ENCODE data around the gene PRLR.
"Not testable (repeated sequence)": the region's sequence is repeated elsewhere in the genome, so short reads cannot be mapped to it uniquely, and the experiment has no call there.

DNA sequence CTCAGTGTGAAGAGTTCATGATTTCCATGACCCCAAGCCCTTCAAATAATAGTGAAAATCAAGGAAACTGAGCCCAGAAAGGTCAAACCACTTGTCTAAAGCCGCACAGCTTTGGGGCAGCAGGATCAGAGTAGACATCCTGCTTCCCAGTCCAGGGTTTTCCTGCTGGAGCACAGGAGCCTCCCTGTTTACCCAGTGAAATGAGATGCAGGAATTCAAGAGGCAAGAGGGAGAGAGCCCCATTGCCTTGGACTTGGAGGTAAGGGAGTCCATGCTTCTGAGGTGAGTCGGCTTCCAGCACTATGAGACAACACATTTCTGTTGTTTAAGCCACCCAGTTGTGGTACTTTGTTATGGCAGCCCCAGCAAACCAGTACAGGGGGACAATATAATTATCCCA lies 40.5 kb downstream of the PRLR start:
- not testable (repeated sequence) for TF ChIP-seq HDAC2 (IDR thresholded peaks at IDR 0.05); CREB1 (IDR thresholded peaks at IDR 0.05; ENCODE audit: low read depth); MYC (IDR thresholded peaks at IDR 0.05; ENCODE audit: insufficient read depth, insufficient read length, insufficient replicate concordance, low read length, severe bottlenecking); CHD2 (IDR thresholded peaks at IDR 0.05; ENCODE audit: borderline replicate concordance, low read depth, low read length); MAX (IDR thresholded peaks at IDR 0.05; ENCODE audit: low read depth, low read length); POLR2AphosphoS5 (IDR thresholded peaks at IDR 0.05; ENCODE audit: low read length); EP300 (IDR thresholded peaks at IDR 0.05; ENCODE audit: borderline replicate concordance in 1 of 2, control insufficient read depth in 1 of 2, low read depth in 2 of 2, low read length in 2 of 2); FOS (IDR thresholded peaks at IDR 0.05; ENCODE audit: borderline replicate concordance, extremely low read depth, insufficient read length); CBX5 (IDR thresholded peaks at IDR 0.05; ENCODE audit: low read depth); TCF3 (IDR thresholded peaks at IDR 0.05; ENCODE audit: borderline replicate concordance, insufficient read depth, low read depth, low read length); POLR2A (IDR thresholded peaks at IDR 0.05; ENCODE audit: low read depth, low read length)
- TF ChIP-seq, protein P1, sequence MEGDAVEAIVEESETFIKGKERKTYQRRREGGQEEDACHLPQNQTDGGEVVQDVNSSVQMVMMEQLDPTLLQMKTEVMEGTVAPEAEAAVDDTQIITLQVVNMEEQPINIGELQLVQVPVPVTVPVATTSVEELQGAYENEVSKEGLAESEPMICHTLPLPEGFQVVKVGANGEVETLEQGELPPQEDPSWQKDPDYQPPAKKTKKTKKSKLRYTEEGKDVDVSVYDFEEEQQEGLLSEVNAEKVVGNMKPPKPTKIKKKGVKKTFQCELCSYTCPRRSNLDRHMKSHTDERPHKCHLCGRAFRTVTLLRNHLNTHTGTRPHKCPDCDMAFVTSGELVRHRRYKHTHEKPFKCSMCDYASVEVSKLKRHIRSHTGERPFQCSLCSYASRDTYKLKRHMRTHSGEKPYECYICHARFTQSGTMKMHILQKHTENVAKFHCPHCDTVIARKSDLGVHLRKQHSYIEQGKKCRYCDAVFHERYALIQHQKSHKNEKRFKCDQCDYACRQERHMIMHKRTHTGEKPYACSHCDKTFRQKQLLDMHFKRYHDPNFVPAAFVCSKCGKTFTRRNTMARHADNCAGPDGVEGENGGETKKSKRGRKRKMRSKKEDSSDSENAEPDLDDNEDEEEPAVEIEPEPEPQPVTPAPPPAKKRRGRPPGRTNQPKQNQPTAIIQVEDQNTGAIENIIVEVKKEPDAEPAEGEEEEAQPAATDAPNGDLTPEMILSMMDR (IDR thresholded peaks at IDR 0.05 in 2 of 3, conservative IDR thresholded peaks at IDR 0.05 in 1 of 3; ENCODE audit: control insufficient read depth in 2 of 3, extremely low read depth in 1 of 3, insufficient read depth in 1 of 3, low read depth in 3 of 3, low read length in 3 of 3) = not testable (repeated sequence)
- TF ChIP-seq, protein P2, sequence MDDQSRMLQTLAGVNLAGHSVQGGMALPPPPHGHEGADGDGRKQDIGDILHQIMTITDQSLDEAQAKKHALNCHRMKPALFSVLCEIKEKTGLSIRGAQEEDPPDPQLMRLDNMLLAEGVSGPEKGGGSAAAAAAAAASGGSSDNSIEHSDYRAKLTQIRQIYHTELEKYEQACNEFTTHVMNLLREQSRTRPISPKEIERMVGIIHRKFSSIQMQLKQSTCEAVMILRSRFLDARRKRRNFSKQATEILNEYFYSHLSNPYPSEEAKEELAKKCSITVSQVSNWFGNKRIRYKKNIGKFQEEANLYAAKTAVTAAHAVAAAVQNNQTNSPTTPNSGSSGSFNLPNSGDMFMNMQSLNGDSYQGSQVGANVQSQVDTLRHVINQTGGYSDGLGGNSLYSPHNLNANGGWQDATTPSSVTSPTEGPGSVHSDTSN (IDR thresholded peaks at IDR 0.05; ENCODE audit: insufficient replicate concordance, low read depth, low read length) = not testable (repeated sequence)
